GM19328 (cell line): ENCODE data around the gene PCDHB16.
"Not testable (repeated sequence)": the region's sequence is repeated elsewhere in the genome, so short reads cannot be mapped to it uniquely, and the experiment has no call there.

Experiments
- ATAC-seq: cut with Tn5 transposase; IDR thresholded peaks from one replicate; pipeline ENCODE4 v1.9.1; 2021; ENCODE audit warnings: mild to moderate bottlenecking, moderate library complexity; ENCODE audit not compliant: unreplicated experiment

The PCDHB16 gene

GRCh38 chr5:141182248-141182647, at the start of gene PCDHB16:
TSS of gene PCDHB16 (plus strand) at chr5:141182387. CDS start at chr5:141182560, 173 bp downstream.
- no peak for ATAC-seq

DNA sequence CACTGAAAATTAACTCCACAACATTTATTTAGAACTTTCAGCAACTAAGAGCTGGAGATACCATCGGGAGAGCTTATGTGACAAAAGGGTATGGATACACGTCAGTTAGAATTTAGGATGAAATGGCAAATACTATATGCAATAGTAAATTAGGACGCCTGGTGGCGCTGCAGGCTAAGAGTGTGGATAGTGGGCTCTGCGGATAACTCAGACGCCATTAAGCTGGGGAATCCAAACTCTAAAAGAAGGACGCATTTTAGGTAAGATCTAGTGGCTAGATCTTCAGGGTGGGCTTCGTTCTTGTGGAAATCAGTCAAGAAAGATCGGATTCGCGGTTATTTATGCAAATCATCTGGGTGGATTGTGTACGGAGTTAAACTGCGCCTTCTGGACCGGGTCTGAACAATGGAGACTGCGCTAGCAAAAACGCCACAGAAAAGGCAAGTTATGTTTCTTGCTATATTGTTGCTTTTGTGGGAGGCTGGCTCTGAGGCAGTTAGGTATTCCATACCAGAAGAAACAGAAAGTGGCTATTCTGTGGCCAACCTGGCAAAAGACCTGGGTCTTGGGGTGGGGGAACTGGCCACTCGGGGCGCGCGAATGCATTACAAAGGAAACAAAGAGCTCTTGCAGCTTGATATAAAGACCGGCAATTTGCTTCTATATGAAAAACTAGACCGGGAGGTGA, 47.0 kb upstream of the PCDHB16 start, which contains the start of gene PCDHB5:
Gene PCDHB5, plus strand, starts transcription at position 177 of the 688 bp plus-strand sequence. Its CDS starts 229 bp downstream, at position 406.
- ATAC-seq: no peak

DNA sequence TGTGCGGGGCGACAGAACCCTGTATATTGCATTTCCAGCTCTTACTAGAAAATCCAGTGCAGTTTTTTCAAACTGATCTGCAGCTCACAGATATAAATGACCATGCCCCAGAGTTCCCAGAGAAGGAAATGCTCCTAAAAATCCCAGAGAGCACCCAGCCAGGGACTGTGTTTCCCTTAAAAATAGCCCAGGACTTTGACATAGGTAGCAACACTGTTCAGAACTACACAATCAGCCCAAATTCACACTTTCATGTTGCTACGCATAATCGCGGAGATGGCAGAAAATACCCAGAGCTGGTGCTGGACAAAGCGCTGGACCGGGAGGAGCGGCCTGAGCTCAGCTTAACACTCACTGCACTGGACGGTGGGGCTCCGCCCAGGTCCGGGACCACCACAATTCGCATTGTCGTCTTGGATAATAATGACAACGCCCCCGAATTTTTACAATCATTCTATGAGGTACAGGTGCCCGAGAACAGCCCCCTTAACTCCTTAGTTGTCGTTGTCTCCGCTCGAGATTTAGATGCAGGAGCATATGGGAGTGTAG, 46.4 kb upstream of the PCDHB16 start:
- ATAC-seq: no peak

GRCh38 chr5:141137346-141137745, 44.8 kb upstream of the PCDHB16 start:
- ATAC-seq: not testable (repeated sequence)

DNA sequence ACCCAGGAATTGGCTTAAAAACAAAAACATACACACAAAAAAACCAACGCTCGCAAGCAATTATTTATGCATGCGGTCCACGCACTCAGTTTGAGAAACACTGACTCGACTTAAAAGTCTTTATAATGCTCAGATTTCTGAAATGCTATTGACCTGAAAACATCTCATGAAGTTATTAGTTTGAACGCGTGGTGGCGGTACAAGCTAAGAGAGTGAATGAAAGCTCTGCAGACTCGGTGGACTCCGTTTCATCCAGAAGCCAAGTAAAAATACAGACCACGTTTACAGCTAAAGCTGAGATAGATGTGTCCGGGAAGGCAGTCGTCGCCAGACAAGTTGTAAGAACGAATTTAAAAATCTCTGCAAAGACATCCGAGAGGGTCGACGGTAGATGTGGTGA, 32.4 kb upstream of the PCDHB16 start, which contains the start of gene PCDHB6:
Gene PCDHB6, plus strand, starts transcription at position 246 of the 400 bp plus-strand sequence. CDS start 201 bp downstream, outside the sequence.
- ATAC-seq: no peak

- ATAC-seq: no peak
Observed at GRCh38 chr5:141150224-141150992, 31.8 kb upstream of the PCDHB16 start.

GRCh38 chr5:141150993-141151325, 31.2 kb upstream of the PCDHB16 start:
- no peak for ATAC-seq

DNA sequence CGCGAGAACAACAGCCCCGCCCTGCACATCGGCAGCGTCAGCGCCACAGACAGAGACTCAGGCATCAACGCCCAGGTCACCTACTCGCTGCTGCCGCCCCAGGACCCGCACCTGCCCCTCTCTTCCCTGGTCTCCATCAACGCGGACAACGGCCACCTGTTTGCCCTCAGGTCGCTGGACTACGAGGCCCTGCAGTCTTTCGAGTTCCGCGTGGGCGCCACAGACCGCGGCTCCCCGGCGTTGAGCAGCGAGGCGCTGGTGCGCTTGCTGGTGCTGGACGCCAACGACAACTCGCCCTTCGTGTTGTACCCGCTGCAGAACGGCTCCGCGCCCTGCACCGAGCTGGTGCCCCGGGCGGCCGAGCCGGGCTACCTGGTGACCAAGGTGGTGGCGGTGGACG, 30.6 kb upstream of the PCDHB16 start:
- not testable (repeated sequence) for ATAC-seq

- ATAC-seq: not testable (repeated sequence)
Observed at GRCh38 chr5:141152096-141152495, 30.1 kb upstream of the PCDHB16 start.

- no peak for ATAC-seq
Observed at GRCh38 chr5:141155540-141156374, 26.4 kb upstream of the PCDHB16 start.

GRCh38 chr5:141157356-141157755, 24.8 kb upstream of the PCDHB16 start:
- not testable (repeated sequence) for ATAC-seq

DNA sequence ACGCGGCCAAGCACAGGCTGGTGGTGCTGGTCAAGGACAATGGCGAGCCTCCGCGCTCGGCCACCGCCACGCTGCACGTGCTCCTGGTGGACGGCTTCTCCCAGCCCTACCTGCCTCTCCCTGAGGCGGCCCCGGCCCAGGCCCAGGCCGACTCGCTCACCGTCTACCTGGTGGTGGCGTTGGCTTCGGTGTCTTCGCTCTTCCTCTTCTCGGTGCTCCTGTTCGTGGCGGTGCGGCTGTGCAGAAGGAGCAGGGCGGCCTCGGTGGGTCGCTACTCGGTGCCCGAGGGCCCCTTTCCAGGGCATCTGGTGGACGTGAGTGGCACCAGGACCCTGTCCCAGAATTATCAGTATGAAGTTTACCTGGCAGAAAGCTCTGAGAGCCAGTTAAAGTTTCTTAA, 24.3 kb upstream of the PCDHB16 start:
- ATAC-seq: not testable (repeated sequence)

DNA sequence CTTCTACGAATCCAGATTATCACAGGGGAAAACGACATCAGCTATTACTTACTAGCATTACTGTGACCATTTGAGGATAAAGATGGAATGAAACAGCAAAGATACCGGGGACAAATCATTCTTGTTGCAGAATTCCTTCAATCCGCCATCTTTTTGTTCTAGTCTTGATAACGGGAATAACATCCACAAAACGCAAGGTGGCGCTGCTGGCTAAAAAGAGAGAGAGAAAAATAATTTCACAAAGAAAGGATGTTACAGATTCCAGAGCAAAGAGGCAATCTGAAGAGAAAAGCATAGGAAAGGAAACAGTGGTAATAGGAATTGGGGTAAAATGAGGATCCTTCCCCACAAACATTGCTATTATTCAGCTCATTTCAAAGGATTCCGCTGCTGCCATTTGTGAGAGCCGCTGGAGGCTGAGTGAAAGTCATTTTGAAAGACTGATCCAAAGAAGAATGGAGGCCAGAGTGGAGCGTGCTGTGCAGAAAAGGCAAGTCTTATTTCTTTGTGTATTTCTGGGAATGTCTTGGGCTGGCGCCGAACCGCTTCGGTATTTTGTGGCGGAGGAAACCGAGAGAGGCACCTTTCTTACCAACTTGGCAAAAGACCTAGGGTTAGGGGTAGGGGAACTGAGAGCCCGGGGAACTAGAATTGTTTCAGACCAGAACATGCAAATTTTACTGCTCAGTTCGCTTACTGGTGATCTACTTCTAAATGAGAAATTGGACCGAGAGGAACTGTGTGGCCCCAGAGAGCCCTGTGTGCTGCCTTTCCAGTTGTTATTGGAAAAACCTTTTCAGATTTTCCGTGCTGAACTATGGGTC, 9.6 kb upstream of the PCDHB16 start, which contains the start of gene PCDHB7:
Gene PCDHB7, plus strand, starts transcription at position 264 of the 824 bp plus-strand sequence. Its CDS starts 192 bp downstream, at position 456.
- no peak for ATAC-seq

GRCh38 chr5:141174291-141175104, 7.7 kb upstream of the PCDHB16 start:
- not testable (repeated sequence) for ATAC-seq

DNA sequence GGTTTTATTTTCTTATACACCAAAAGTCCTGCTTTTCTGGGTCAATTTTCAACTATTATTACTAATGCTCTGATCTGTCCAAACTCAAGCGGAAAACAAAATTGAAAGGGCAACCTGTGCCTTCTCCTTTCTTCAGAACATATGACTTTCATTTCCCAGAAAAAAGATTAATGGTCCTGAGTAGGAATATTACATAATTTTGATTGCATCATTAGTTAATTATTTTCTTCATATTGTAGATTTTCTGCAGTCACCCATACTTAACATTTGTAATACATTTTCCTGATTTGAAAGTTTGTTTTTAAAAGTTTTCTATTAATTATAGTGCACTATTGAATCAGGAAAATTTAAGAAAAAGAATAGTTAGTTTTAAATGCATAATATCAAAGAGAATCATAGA, 6.3 kb upstream of the PCDHB16 start:
- ATAC-seq: no peak

DNA sequence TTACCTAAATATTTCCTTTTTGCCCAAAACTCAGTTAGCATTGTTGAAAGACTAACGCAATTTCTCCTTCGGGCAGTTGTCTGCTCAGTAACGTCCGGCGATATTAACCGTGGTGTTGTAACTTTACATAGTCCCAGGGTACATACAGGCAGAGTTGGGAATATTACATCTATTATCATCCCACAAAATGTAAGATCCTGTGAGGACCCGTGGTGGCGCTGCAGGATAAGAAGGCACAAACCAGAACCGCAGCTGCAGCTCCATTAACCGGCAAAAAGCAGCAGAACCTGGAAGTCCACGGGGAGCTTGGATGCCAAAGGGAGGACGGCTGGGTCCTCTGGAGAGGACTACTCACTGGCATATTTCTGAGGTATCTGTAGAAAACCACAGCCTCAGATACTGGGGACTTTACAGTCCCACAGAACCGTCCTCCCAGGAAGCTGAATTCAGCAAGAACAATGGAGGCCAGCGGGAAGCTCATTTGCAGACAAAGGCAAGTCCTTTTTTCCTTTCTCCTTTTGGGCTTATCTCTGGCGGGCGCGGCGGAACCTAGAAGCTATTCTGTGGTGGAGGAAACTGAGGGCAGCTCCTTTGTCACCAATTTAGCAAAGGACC, 4.5 kb upstream of the PCDHB16 start, which contains the start of gene PCDHB8:
Gene PCDHB8, plus strand, starts transcription at position 214 of the 615 bp plus-strand sequence. Its CDS starts 245 bp downstream, at position 459.
- ATAC-seq: not testable (repeated sequence)

GRCh38 chr5:141179371-141179770, 2.8 kb upstream of the PCDHB16 start:
- ATAC-seq: not testable (repeated sequence)

GRCh38 chr5:141179876-141180275, 2.3 kb upstream of the PCDHB16 start:
- not testable (repeated sequence) for ATAC-seq
